Activated effector memory CD4-positive, alpha-beta T cell treated with anti-CD3 and anti-CD28 coated beads, Interleukin-2, amount 50 U/mL, for 16 hours (primary cell): ENCODE measurements around the gene HOTAIR.

Source experiments
- DNase-seq: peaks from one replicate; pipeline ENCODE4 v3.0.0-alpha.2; 2020

The HOTAIR gene

GRCh38 chr12:53972152-53972702, 2.5 kb downstream of the HOTAIR start:
- DNase-seq: no peak

DNA sequence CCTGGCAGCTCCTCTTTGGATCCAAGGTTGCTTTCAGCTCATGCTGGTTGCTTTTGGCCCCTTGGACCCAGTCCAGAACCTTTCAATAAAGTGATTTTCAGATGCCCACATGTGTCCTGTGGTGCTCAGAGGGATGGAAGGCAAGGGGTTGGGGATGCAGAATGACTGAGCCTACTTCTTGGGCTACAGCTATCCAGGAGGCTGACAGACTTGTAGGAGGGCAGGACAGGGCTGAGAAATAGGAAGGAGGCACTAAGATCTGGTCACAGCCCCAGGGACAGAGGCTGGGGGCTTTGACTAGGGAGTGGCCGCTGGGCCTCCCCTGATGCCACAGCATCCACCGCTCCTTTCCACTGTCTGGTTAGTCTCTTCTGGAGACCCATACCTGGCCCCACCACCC, 3.1 kb downstream of the HOTAIR start:
- DNase-seq: no peak

- DNase-seq: no peak
These were observed 3.6 kb downstream of the HOTAIR start for GRCh38 chr12:53971129-53971528.

DNA sequence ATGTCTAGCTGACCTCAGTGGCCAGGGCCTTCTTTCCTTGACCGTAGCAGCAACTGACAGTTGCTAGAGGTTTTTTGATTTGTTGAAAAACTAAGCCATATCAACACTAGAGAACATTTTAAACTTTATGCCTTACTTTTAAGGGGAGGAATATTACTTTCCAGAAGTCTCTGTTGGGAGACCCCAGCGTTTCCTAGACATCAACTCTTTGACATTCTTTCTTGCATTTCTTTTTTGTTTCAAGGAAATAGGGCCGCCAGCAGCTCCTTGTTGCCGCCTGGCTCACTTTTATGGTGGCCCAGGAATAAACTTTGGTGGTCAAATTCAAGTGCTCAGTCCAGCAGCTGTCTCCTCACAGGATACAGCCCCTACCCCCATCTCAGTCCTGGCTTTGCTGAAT, 4.3 kb downstream of the HOTAIR start:
- DNase-seq: no peak

DNA sequence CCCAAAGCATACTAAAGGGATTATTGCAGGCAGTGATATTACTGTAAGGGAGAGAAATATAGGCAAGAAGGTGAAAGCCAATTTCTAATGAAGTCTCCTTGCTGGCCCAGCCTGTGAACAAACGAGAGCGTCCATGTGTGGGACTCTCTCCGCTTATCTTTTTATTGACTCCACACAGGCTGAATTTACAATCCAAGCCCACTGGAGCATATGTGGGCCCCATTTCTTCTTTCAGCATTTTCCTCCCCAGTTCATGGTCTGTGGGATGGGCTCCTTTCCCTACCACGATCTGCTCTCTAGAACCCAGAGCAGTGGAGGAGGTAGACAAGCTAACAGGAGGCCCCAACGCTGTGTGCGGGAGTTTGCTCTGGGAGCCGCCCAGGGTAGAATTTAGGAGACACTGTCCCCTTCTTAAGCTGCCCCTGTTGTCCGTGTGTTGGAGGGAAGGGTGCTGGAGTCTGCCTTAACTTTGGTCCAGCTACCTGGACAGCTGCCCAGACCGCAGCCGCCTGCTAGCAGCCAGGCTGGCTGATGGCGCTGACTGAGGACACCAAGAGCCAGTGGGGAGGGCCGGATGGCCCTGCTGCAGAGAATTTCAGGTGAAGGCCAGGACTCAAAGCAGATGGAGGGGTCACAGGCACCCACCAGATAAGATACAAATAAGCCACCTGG, 5.0 kb downstream of the HOTAIR start:
- DNase-seq: no peak

GRCh38 chr12:53968214-53969127, 6.3 kb downstream of the HOTAIR start:
- DNase-seq: no peak

GRCh38 chr12:53967421-53967925, 7.3 kb downstream of the HOTAIR start:
- no peak for DNase-seq

DNA sequence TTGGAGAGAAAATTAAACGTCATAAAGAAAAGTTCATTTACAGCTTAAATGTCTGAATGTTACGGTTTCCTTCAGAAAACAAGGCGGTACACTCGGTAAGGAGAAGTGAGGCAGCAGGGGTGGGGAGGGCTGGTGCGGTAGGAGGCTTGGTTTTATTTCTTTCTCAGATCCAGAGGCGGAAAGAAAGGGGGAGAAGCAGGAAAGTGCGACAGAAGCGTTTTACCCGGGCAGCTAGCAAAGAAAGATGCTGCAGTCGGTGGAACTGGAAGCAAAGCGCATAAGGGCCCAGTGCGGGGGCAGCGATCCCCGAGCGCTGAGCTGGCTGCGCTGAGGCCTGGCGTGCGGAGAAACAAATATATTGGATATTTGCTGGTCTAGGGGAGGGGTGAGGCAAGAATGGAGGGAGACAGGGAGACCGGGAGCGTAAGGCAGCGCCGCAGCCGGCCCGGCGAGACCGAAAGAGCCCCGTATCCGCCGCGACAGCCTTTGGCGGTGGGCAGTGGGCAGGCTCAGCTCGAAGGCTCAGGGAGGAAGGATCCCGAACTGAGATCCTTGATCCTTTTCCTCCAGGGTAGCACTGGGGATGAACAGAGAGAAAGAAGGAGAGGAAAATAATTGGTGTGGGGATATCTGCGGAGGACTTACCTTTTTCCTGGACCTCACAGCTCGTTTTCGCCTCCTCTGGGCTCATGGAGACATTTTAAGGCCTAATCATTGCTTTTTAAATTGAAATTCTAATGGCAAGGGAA, 8.2 kb downstream of the HOTAIR start:
- DNase-seq: no peak

DNA sequence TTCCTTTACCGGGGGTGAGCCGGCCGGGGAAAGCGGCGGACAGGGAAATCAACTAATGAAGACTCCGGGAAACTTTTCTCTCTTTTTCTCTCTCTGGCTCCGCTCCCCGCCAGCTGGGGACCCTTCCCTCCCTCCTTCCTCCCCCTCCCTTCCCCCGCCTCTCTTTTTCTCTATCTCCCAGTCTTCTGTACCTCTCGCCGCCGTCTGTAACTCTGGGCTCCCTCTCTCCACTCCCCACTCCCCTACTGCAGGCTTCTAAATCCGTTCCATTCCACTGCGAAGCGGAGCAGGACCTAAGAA, 8.7 kb downstream of the HOTAIR start:
- no peak for DNase-seq

- no peak for DNase-seq
These were observed 9.3 kb downstream of the HOTAIR start for GRCh38 chr12:53965281-53966084.

DNA sequence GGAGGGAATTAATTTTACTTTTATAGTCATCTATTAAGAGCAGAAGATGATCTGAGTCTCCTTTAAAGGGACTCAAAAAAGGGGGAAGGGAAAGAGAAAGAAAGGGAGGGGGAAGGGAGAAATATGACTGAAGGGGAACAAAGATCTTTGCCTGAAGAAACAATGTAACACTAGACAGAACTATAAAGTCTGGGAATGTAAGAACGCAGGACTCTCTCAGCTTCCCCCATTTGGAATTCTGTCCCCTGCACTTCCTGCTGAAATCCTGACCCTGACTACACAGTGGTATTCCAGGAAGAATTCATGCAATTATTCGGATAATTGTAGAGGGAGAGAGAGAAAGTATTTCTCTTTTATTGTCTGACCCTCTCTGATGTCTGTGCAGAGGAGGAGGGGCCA, 10.4 kb downstream of the HOTAIR start:
- DNase-seq: no peak

DNA sequence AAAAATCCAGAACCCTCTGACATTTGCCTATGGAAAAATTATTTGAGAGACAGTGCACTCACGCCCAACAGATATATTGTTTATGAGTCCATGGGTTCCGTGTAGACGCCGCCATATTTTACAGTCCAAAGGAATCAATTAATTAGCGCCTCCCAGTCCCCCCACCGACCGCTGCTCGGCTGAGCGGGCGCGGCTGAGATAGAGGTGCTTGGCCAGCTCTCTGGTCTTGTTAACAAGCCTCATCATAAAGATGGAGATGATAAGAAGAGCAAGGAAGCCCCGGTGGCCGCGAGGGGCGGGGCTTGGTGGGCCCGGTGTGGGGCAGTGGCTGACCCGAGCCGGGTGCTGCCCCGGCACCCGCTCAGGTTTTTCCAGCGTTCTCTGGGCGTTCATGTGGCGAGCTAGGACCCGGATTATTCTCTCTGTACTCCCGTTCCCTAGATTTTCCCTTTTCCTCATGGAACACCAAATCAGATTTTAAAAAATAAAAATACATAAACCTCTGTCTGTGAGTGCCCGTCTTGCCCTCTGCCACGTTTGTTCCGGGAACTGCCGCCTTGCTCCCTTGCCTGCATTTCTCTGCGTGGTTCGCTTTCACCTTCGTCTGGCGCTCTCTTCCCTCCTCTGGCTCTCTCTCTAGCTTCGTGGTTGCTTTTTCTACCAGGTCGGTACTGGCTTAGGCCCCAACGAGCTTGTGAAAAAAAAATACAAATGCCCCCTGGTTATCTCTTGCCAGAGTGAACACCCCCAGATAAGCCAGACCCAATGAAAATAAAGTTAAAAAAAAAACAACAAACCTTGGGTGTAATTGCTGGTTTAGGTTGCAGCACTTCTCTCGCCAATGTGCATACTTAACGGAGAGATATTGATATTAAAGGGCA, 11.1 kb downstream of the HOTAIR start:
- no peak for DNase-seq

DNA sequence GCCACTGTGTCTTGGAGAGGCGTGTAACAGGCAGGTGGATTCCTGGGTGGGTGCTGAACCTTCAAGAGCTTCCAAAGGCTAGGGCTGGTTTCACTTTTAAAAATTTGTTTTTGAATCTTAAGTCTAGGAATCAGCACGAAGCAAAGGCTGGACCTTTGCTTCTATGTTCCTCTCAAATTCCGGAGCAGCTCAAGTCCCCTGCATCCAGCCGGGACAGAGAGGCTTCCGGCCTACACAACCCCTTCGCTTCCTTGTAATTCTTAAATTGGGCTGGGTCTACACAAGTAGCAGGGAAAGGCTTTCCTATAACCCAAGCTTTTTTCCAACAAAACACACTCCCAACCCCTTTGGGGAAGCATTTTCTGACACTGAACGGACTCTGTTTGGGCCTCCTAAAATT, 11.7 kb downstream of the HOTAIR start:
- no peak for DNase-seq

DNA sequence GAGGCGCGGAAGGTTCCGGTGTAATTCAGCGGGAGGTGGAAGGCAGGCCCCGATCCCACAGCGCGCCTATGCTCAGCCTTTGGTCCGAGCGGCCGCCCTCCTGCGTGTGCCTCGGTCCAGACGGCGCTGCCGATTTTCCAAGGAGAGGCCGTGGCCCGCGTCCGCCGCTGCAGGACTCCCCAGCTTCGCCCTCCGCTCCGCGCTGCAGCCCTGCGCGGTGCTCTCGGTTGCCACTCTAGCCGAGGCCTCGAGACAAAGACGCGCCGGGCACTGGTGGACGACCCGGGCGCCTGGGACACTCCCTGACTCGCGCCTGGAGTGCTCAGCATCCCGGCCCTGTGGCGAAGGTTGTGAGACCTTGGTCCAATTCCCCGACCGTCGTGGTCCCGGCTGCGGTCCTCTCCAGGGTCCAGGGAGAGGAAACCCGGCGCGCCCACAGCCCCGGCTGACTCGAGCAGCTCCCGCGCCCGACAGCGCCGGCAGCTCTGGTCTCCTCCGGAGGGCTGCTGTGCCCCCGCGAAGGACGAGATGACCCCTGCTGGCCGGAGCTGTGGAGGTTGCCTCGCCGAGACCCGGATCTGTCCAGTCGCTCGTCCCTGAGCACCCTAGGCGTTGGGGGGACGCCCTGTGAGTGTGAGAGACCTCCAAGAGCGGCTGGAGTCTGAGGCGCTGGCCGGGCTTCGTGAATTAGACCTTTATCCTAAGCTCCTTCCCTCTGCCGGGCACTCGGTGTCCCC, 13.6 kb downstream of the HOTAIR start:
- no peak for DNase-seq

DNA sequence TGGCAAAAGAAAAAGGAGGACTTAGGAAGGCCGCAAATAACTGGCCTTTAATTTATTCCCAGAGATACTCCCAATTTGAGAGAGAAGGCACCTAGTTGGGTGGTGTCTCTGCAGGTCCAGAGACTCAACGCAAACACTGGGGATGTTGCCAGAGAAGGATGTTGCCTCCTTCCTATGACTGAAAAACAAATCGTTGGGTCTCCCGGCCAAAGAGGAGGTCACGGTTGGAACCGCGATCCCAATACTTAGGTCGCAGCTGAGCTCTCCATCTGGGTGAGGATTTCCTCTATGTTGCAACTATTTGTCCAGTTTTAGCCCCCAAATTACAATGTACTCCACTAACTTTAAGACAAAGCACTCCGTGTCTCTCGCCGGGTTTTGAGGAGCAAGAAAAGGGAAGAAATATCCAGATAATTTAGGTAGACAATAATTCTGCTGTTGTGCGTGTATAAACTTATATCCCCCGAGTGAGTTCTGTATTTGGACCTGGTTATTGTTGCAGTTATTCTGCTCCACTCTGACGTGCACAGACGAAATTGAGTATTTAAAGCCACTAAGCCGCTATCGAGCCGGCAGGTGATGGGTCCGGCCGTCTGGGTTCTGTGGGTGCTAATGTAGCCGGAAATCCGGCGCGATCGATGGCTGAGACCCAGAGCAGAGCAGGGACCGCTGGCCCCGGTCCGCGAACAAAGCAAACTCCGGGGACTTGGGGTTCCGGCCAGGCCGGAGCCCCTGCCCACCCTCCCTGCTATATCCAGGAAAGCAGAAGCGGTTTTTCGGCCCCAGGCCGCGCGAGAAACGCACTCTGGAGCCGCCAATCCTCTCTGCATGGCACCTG, 14.3 kb downstream of the HOTAIR start:
- no peak for DNase-seq

- DNase-seq: no peak
These were observed 15.4 kb downstream of the HOTAIR start for GRCh38 chr12:53959314-53959713.

- DNase-seq: no peak
These were observed 16.6 kb downstream of the HOTAIR start for GRCh38 chr12:53958128-53958527.

- no peak for DNase-seq
These were observed 17.7 kb downstream of the HOTAIR start for GRCh38 chr12:53956914-53957536.

DNA sequence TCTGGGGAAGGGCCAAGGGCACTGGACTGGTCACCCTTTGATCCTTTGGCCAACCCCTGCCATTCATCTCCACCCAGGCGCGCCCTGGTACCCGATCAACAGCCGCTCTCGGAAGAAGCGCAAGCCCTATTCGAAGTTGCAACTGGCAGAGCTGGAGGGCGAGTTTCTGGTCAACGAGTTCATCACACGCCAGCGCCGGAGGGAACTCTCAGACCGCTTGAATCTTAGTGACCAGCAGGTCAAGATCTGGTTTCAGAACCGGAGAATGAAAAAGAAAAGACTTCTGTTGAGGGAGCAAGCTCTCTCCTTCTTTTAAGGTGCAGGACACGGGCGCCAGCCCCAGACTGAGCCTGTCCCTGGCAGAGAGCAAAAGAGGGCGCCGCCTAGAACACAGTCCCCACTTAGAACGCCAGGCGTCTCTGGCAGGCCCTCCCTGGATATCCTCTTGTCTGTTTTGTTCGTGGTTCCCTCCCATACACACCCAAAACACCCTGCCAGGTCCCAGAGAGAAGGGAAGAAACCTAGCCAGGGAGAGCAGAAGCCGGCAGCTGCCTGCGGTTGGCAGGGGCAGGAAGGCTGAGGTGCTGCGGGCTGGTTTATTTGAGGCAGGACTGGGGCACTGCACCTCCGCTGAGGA, 18.4 kb downstream of the HOTAIR start:
- DNase-seq: no peak
